KOPT-K1 (cell line): Measurements from ENCODE around the gene LARGE1.

Experiments
- H3K27ac ChIP-seq: fragments of 200-600 bp; sonication (generic); 2 replicates; pipeline ENCODE4 v1.5.1; 2016; ENCODE audit warnings: antibody characterized with exemption, mild to moderate bottlenecking, low read depth, low read length; ENCODE audit not compliant: poor library complexity, severe bottlenecking
- H3K36me3 ChIP-seq: fragments of 200-600 bp; sonication (generic); 2 replicates; pipeline ENCODE4 v1.5.1; 2017; ENCODE audit warnings: antibody characterized with exemption, mild to moderate bottlenecking, low read length, moderate library complexity; ENCODE audit not compliant: insufficient read depth
- H3K9me3 ChIP-seq: fragments of 200-600 bp; sonication (generic); 2 replicates; pipeline ENCODE4 v1.5.1; 2017; ENCODE audit warnings: antibody characterized with exemption, low read length, mild to moderate bottlenecking; ENCODE audit not compliant: insufficient read depth, poor library complexity, severe bottlenecking

The LARGE1 gene

GRCh38 chr22:33883961-33884808 is 36.1 kb downstream of the LARGE1 start:
- Histone ChIP-seq H3K9me3 (no peaks in the 10 kb centered on the region), H3K36me3 (no peaks in the 10 kb centered on the region), H3K27ac (no peak overlapping the region)

GRCh38 chr22:33883561-33883960 is 36.7 kb downstream of the LARGE1 start:
- no peaks in the 10 kb centered on the region for H3K9me3 ChIP-seq
- no peak overlapping the region for H3K27ac ChIP-seq
- no peaks in the 10 kb centered on the region for H3K36me3 ChIP-seq

- no peaks in the 10 kb centered on the region for H3K36me3 ChIP-seq
- H3K27ac ChIP-seq = no peak overlapping the region
These were observed 37.3 kb downstream of the LARGE1 start for GRCh38 chr22:33882991-33883390.

GRCh38 chr22:33880986-33881385 is 39.3 kb downstream of the LARGE1 start:
- Histone ChIP-seq H3K27ac (no peak overlapping the region), H3K9me3 (no peaks in the 10 kb centered on the region), H3K36me3 (no peaks in the 10 kb centered on the region)

More at GRCh38 chr22:33882991-33883390, 37.3 kb downstream of the LARGE1 start:
- H3K9me3 ChIP-seq = no peaks in the 10 kb centered on the region

- no peaks in the 10 kb centered on the region for H3K9me3 ChIP-seq
- no peak overlapping the region for H3K27ac ChIP-seq
- no peaks in the 10 kb centered on the region for H3K36me3 ChIP-seq
These were observed 40.5 kb downstream of the LARGE1 start for GRCh38 chr22:33879796-33880195.

- Histone ChIP-seq H3K36me3 (no peaks in the 10 kb centered on the region), H3K9me3 (no peaks in the 10 kb centered on the region), H3K27ac (no peak overlapping the region)
These were observed 45.0 kb downstream of the LARGE1 start for GRCh38 chr22:33875316-33875715.

- no peak overlapping the region for H3K27ac ChIP-seq
- no peaks in the 10 kb centered on the region for H3K36me3 ChIP-seq
- no peaks in the 10 kb centered on the region for H3K9me3 ChIP-seq
These were observed 46.1 kb downstream of the LARGE1 start for GRCh38 chr22:33874206-33874605.

- Histone ChIP-seq H3K36me3 (no peaks in the 10 kb centered on the region), H3K27ac (no peak overlapping the region), H3K9me3 (no peaks in the 10 kb centered on the region)
These were observed 46.6 kb downstream of the LARGE1 start for GRCh38 chr22:33873666-33874065.

GRCh38 chr22:33873186-33873585 is 47.1 kb downstream of the LARGE1 start:
- no peaks in the 10 kb centered on the region for H3K36me3 ChIP-seq
- H3K27ac ChIP-seq = no peak overlapping the region
- no peaks in the 10 kb centered on the region for H3K9me3 ChIP-seq

GRCh38 chr22:33871935-33872334 is 48.3 kb downstream of the LARGE1 start:
- Histone ChIP-seq H3K36me3 (no peaks in the 10 kb centered on the region), H3K9me3 (no peaks in the 10 kb centered on the region), H3K27ac (no peak overlapping the region)

- no peaks in the 10 kb centered on the region for H3K36me3 ChIP-seq
- no peaks in the 10 kb centered on the region for H3K9me3 ChIP-seq
- no peak overlapping the region for H3K27ac ChIP-seq
These were observed 50.3 kb downstream of the LARGE1 start for GRCh38 chr22:33869946-33870345.

GRCh38 chr22:33867971-33868370 is 52.3 kb downstream of the LARGE1 start:
- no peaks in the 10 kb centered on the region for H3K36me3 ChIP-seq
- H3K27ac ChIP-seq = no peak overlapping the region

GRCh38 chr22:33867118-33867866 is 53.0 kb downstream of the LARGE1 start:
- Histone ChIP-seq H3K36me3 (no peaks in the 10 kb centered on the region), H3K9me3 (peaks cover 4% of the 10 kb centered on the region), H3K27ac (no peak overlapping the region)

More at GRCh38 chr22:33867971-33868370, 52.3 kb downstream of the LARGE1 start:
- H3K9me3 ChIP-seq = peaks cover 4% of the 10 kb centered on the region

GRCh38 chr22:33866511-33866910 is 53.8 kb downstream of the LARGE1 start:
- Histone ChIP-seq H3K27ac (no peak overlapping the region), H3K9me3 (peaks cover 4% of the 10 kb centered on the region), H3K36me3 (no peaks in the 10 kb centered on the region)

GRCh38 chr22:33865996-33866395 is 54.3 kb downstream of the LARGE1 start:
- Histone ChIP-seq H3K36me3 (no peaks in the 10 kb centered on the region), H3K9me3 (peaks cover 4% of the 10 kb centered on the region), H3K27ac (no peak overlapping the region)
